ENCODE measurements around the gene ELAPOR2. TPM values are rescaled to one million over a fixed set of nuclear protein-coding genes. Genes with fewer than 3 reads are reported as not detected.

Gene ELAPOR2
- total and polyA plus RNA-seq, 9 of the 15 experiments (the other 6 are each of a cell fraction or from before 2014, with no cell fraction given), result 9.2 to 72.0 (median 35.0) TPM

GRCh38 chr7:87107949-87108776 lies 48.7 kb upstream of the ELAPOR2 start (continued):
- no peak for TF ChIP-seq MAFF (IDR thresholded peaks at IDR 0.05; ENCODE audit: low read length)
- TF ChIP-seq FOXK2 (conservative IDR thresholded peaks at IDR 0.05 in 1 of 2, IDR thresholded peaks at IDR 0.05 in 1 of 2; ENCODE audit: low read depth in 2 of 2), result no peak
- TF ChIP-seq MCM7 (IDR thresholded peaks at IDR 0.05), result no peak
- no peak for TF ChIP-seq UBTF (IDR thresholded peaks at IDR 0.05; ENCODE audit: borderline replicate concordance in 1 of 2, low read depth in 2 of 2, low read length in 2 of 2)
- no peak for TF ChIP-seq ZZZ3 (IDR thresholded peaks at IDR 0.05)
- TF ChIP-seq TAL1 (IDR thresholded peaks at IDR 0.05), result peak; percentile 33; the same call in 1 of the 2 replicates
- TF ChIP-seq DPF2 (IDR thresholded peaks at IDR 0.05), result peak; percentile 70
- no peak for TF ChIP-seq CREBBP (IDR thresholded peaks at IDR 0.05; ENCODE audit: low read depth, low read length)
- TF ChIP-seq EGR1 (conservative IDR thresholded peaks at IDR 0.05), result peak; percentile 96
- TF ChIP-seq USF1 (CRISPR knock-in tag; IDR thresholded peaks at IDR 0.05), result no peak
- TF ChIP-seq ZNF408 (CRISPR knock-in tag; IDR thresholded peaks at IDR 0.05; ENCODE audit: low read depth), result no peak
- no peak for TF ChIP-seq ZNF263 (CRISPR knock-in tag; IDR thresholded peaks at IDR 0.05; ENCODE audit: borderline replicate concordance)
- TF ChIP-seq POLR2H (tag; IDR thresholded peaks at IDR 0.05; ENCODE audit: low read depth), result no peak
- peak in 1 of 2 experiments; percentile 34; a peak in 1 of 4 replicates for TF ChIP-seq RCOR1 (IDR thresholded peaks at IDR 0.05; ENCODE audit: borderline replicate concordance in 1 of 2, low read depth in 2 of 2, low read length in 2 of 2)
- no peak for TF ChIP-seq CREM (IDR thresholded peaks at IDR 0.05; ENCODE audit: low read depth)
- no peak for TF ChIP-seq SPI1 (IDR thresholded peaks at IDR 0.05; ENCODE audit: borderline replicate concordance, low read depth, low read length)
- TF ChIP-seq YY1 (IDR thresholded peaks at IDR 0.05; ENCODE audit: borderline replicate concordance in 1 of 3, control insufficient read depth in 1 of 3, extremely low read depth in 1 of 3, insufficient read depth in 3 of 3, insufficient read length in 1 of 3, insufficient replicate concordance in 2 of 3, low read depth in 1 of 3, low read length in 2 of 3), result peak in 2 of 3 experiments; percentile 39 to 71
- TF ChIP-seq ZNF277 (CRISPR knock-in tag; IDR thresholded peaks at IDR 0.05; ENCODE audit: borderline replicate concordance), result no peak
- TF ChIP-seq POLR2B (IDR thresholded peaks at IDR 0.05; ENCODE audit: low read depth, partially characterized antibody), result no peak
- TF ChIP-seq CHAMP1 (IDR thresholded peaks at IDR 0.05), result no peak
- no peak for TF ChIP-seq KAT7 (CRISPR knock-in tag; IDR thresholded peaks at IDR 0.05; ENCODE audit: borderline replicate concordance)

Measured in K562 (cell line).